Sigmoid colon (tissue), 4 donors: ENCODE data around the gene ATG9B.

Source experiments
- EP300 ChIP-seq, 4 donors: sonication (generic); formaldehyde crosslinking; IDR thresholded peaks; one replicate each; pipeline ENCODE4 v1.6.1; 2017; ENCODE audit warnings: antibody characterized with exemption in 4 of 4
- TF ChIP-seq, protein P1 (sequence below), 4 experiments: fragments of 450-650 bp in 3 of 4; fragments of 200-600 bp in 1 of 4; IDR thresholded peaks; one replicate each; pipeline ENCODE4 v1.5.1; 2016 to 2019; ENCODE audit warnings: antibody characterized with exemption in 4 of 4, mild to moderate bottlenecking in 3 of 4, moderate library complexity in 2 of 4

GRCh38 chr7:151048911-151049463 lies 24.7 kb upstream of the ATG9B start:
- TF ChIP-seq, protein P1, sequence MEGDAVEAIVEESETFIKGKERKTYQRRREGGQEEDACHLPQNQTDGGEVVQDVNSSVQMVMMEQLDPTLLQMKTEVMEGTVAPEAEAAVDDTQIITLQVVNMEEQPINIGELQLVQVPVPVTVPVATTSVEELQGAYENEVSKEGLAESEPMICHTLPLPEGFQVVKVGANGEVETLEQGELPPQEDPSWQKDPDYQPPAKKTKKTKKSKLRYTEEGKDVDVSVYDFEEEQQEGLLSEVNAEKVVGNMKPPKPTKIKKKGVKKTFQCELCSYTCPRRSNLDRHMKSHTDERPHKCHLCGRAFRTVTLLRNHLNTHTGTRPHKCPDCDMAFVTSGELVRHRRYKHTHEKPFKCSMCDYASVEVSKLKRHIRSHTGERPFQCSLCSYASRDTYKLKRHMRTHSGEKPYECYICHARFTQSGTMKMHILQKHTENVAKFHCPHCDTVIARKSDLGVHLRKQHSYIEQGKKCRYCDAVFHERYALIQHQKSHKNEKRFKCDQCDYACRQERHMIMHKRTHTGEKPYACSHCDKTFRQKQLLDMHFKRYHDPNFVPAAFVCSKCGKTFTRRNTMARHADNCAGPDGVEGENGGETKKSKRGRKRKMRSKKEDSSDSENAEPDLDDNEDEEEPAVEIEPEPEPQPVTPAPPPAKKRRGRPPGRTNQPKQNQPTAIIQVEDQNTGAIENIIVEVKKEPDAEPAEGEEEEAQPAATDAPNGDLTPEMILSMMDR (IDR thresholded peaks at IDR 0.05): no peak
- TF ChIP-seq EP300 (IDR thresholded peaks at IDR 0.05): no peak
